HG02970 (cell line): ENCODE data around the gene CFL1.

ENCODE experiments used
- ATAC-seq: cut with Tn5 transposase; IDR thresholded peaks from one replicate; pipeline ENCODE4 v1.9.1; 2021; ENCODE audit warnings: mild to moderate bottlenecking, moderate library complexity, moderate number of reproducible peaks; ENCODE audit not compliant: unreplicated experiment, low FRiP score

The CFL1 gene

GRCh38 chr11:65809496-65809895 lies 48.5 kb downstream of the CFL1 start:
- no peak for ATAC-seq

GRCh38 chr11:65808744-65809341 lies 49.1 kb downstream of the CFL1 start:
- no peak for ATAC-seq

GRCh38 chr11:65806979-65807378 lies 51.0 kb downstream of the CFL1 start:
- ATAC-seq = no peak
